GM23248 (cell line): ENCODE data around the gene MGAT5. TPM values are rescaled to one million over a fixed set of nuclear protein-coding genes. Genes with fewer than 3 reads are reported as not detected.

Experiments
- DNase-seq: peaks from one replicate; pipeline ENCODE4 v3.0.0-alpha.2; 2015
- H2AFZ ChIP-seq: fragments of 200-600 bp; sonication (generic); 2 replicates; pipeline ENCODE4 v1.6.1; 2016; ENCODE audit warnings: antibody characterized with exemption
- H3F3A ChIP-seq: fragments of 200-600 bp; sonication (generic); 2 replicates; pipeline ENCODE4 v1.6.1; 2016; ENCODE audit warnings: mild to moderate bottlenecking, antibody characterized with exemption, mixed run types; ENCODE audit not compliant: insufficient read depth
- H3K27ac ChIP-seq: fragments of 200-600 bp; sonication (generic); 2 replicates; pipeline ENCODE4 v1.5.1; 2016; ENCODE audit warnings: mild to moderate bottlenecking
- H3K27me3 ChIP-seq: fragments of 200-600 bp; sonication (generic); replicated peaks from 2 replicates; pipeline ENCODE4 v1.6.1; 2016; ENCODE audit warnings: mild to moderate bottlenecking; ENCODE audit not compliant: insufficient read depth
- H3K36me3 ChIP-seq: fragments of 200-600 bp; sonication (generic); 2 replicates; pipeline ENCODE4 v1.6.1; 2016; ENCODE audit warnings: low read depth, mild to moderate bottlenecking
- H3K4me1 ChIP-seq: fragments of 200-600 bp; sonication (generic); 2 replicates; pipeline ENCODE4 v1.6.1; 2016; ENCODE audit warnings: mild to moderate bottlenecking; ENCODE audit not compliant: insufficient read depth
- H3K4me2 ChIP-seq: fragments of 200-600 bp; sonication (generic); one replicate; pipeline ENCODE4 v1.6.1; 2016; ENCODE audit warnings: mild to moderate bottlenecking; ENCODE audit not compliant: unreplicated experiment
- H3K4me3 ChIP-seq: fragments of 200-600 bp; sonication (generic); 2 replicates; pipeline ENCODE4 v1.5.1; 2016; ENCODE audit warnings: mild to moderate bottlenecking
- H3K79me2 ChIP-seq: fragments of 200-600 bp; sonication (generic); 2 replicates; pipeline ENCODE4 v1.6.1; 2016; ENCODE audit warnings: mild to moderate bottlenecking; ENCODE audit not compliant: insufficient read depth
- H3K9ac ChIP-seq: fragments of 200-600 bp; sonication (generic); 2 replicates; pipeline ENCODE4 v1.6.1; 2016; ENCODE audit warnings: mild to moderate bottlenecking
- H3K9me2 ChIP-seq: fragments of 200-600 bp; sonication (generic); 2 replicates; pipeline ENCODE4 v1.6.1; 2016; ENCODE audit warnings: mixed run types, mild to moderate bottlenecking, moderate library complexity; ENCODE audit not compliant: insufficient read depth
- H3K9me3 ChIP-seq: fragments of 200-600 bp; sonication (generic); one replicate; pipeline ENCODE4 v1.6.1; 2017; ENCODE audit warnings: low read depth
- H4K20me1 ChIP-seq: fragments of 200-600 bp; sonication (generic); 2 replicates; pipeline ENCODE4 v1.6.0; 2016; ENCODE audit not compliant: insufficient read depth
- EZH2 ChIP-seq: fragments of 200-600 bp; sonication (generic); IDR thresholded peaks from 2 replicates; pipeline ENCODE4 v1.6.1; 2018; ENCODE audit warnings: antibody characterized with exemption, mild to moderate bottlenecking; ENCODE audit not compliant: insufficient read depth, poor library complexity, severe bottlenecking
- EZH2phosphoT487 ChIP-seq: fragments of 200-600 bp; sonication (generic); IDR thresholded peaks from 2 replicates; pipeline ENCODE4 v1.6.1; 2018; ENCODE audit warnings: antibody characterized with exemption, moderate library complexity, mild to moderate bottlenecking, low read depth; ENCODE audit not compliant: insufficient read depth
- WGBS, 2 experiments: methylation state at CpG; one replicate each; pipeline ENCODE4 v1.1.6; 2015 to 2017; ENCODE audit warnings: low lambda C conversion rate in 2 of 2, low coverage in 1 of 2; ENCODE audit errors: missing lambda C conversion rate in 2 of 2; 5-methylcytosine and 5-hydroxymethylcytosine counted together
- in situ Hi-C: fragments of 300-500 bp; cut with MboI; formaldehyde crosslinking; loops from 2 replicates; pipeline ENCODE4 v1.15.0; 2020
- polyA plus RNA-seq: library from polyadenylated mRNA; unstranded; fragments of >200 nt; fragmentation: Nextera tagmentation; extraction: Ambion mirVana; gene quantifications from 2 replicates; pipeline ENCODE4 v1.2.1, GENCODE V29; 2016
- total RNA-seq: library from RNA; depleted of rRNA; stranded (reverse); fragments of >200 nt; shearing (Covaris generic); gene quantifications from 2 replicates; pipeline ENCODE4 v1.2.3, GENCODE V29; 2014

Gene MGAT5
- total and polyA plus RNA-seq, 2 experiments from 2014 or later = 1.8 to 15.9 TPM

DNA sequence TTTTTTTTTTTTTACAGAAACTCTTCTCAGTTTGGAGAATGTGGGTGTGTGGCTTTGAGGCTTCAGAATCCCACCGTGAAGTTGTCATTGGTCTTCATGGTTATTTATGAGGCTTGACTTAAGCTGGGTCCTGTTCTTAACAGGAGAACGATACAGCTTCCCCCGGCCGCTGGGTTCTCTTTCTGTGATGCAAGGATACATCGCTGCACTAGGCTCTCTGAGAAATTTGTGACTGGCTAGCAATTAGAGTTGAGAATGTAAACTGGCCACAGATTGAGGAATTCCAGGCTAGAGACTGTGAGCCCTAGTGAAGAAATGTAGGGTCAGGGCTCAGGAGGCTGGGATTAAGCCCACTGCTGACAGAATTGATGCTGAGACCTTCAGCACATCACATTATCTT lies 29.8 kb downstream of the MGAT5 start:
- no peak overlapping the region for H3K9ac ChIP-seq
- H3K79me2 ChIP-seq = no peaks in the 10 kb centered on the region
- H3K9me2 ChIP-seq = no peaks in the 10 kb centered on the region
- no peak overlapping the region for H3K27ac ChIP-seq
- in situ Hi-C loops = no loop called here
- H3K27me3 ChIP-seq = no peaks in the 10 kb centered on the region
- no peak for DNase-seq
- no peak overlapping the region for H3K4me2 ChIP-seq
- H2AFZ ChIP-seq = no peak overlapping the region
- no peaks in the 10 kb centered on the region for H3K9me3 ChIP-seq
- no peaks in the 10 kb centered on the region for H3K36me3 ChIP-seq
- H3F3A ChIP-seq = no peaks in the 10 kb centered on the region
- no peaks in the 10 kb centered on the region for H4K20me1 ChIP-seq
- WGBS, 2 experiments = 79 to 81% methylated on average over 5 of the region's 5 CpGs
- H3K4me1 ChIP-seq = no peaks in the 10 kb centered on the region
- H3K4me3 ChIP-seq = no peak overlapping the region
- TF ChIP-seq EZH2 (no peak), EZH2phosphoT487 (no peak)

DNA sequence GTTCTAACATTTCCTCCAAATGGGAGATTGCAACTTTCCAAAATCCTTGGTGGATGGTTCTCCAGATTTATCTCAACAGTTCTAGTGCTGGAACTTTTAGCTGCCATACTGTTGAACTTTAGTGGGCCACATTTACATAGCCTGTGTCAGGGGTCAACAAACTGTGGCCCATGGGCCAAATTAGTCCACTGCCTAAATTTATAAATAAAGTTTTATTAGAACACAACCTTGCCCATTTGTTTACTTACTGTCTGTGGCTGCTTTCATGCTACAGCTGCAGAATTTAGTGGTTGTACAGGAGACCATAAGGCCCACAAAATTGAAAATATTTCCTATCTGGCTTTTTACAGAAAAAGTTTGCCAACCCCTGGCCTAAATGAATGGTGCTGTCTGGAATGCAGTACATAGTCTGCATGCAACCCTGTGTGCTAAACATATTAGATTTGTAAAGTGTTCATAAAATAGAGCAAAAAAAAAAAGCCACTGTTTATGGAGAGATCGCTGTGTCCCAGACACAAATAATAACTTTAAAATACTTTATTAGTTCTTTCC lies 30.3 kb downstream of the MGAT5 start:
- no peaks in the 10 kb centered on the region for H3K36me3 ChIP-seq
- no peak overlapping the region for H3K9ac ChIP-seq
- H3K27ac ChIP-seq = no peak overlapping the region
- H3K4me1 ChIP-seq = no peaks in the 10 kb centered on the region
- H3K27me3 ChIP-seq = no peaks in the 10 kb centered on the region
- no peak overlapping the region for H2AFZ ChIP-seq
- TF ChIP-seq EZH2 (no peak), EZH2phosphoT487 (no peak)
- no peaks in the 10 kb centered on the region for H3K9me2 ChIP-seq
- no peaks in the 10 kb centered on the region for H3F3A ChIP-seq
- no peaks in the 10 kb centered on the region for H3K79me2 ChIP-seq
- H3K4me2 ChIP-seq = no peak overlapping the region
- 60 to 63% methylated on average over 1 of the region's 1 CpG for WGBS, 2 experiments
- H3K9me3 ChIP-seq = no peaks in the 10 kb centered on the region
- no peaks in the 10 kb centered on the region for H4K20me1 ChIP-seq
- no peak overlapping the region for H3K4me3 ChIP-seq
- in situ Hi-C loops = no loop called here
- peak; percentile 36 for DNase-seq

DNA sequence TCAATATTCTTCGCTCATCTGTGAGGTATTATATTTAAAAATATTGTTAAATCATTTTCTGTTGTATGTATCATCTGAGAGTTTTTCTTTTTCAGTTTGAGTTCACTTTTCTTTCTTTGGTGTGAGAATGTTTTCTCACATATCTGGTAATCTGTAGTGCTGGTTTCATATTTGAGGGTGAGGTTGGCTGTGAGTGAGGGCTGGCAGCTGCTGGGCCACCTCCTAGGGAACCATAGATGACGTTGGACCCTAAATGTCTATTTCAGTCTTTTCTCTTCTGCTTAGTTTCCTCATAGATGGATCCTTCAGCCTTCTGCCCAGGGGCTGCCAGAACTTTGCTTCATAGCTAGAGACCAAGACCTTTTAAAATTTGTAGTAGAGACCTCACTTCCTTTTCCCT lies 33.5 kb downstream of the MGAT5 start:
- no peaks in the 10 kb centered on the region for H3K9me2 ChIP-seq
- H3F3A ChIP-seq = no peaks in the 10 kb centered on the region
- no peaks in the 10 kb centered on the region for H3K9me3 ChIP-seq
- no peak overlapping the region for H3K4me2 ChIP-seq
- in situ Hi-C loops = no loop called here
- DNase-seq = no peak
- no peak overlapping the region for H3K9ac ChIP-seq
- H3K27ac ChIP-seq = no peak overlapping the region
- no peak for TF ChIP-seq EZH2
- TF ChIP-seq EZH2phosphoT487 = no peak
- H3K4me1 ChIP-seq = 0 out of 2 replicates have a peak, but pooled peaks cover 6% of the 10 kb centered on the region
- H2AFZ ChIP-seq = no peak overlapping the region
- WGBS, 2 experiments = 95 to 97% methylated on average over 2 of the region's 2 CpGs
- H3K79me2 ChIP-seq = no peaks in the 10 kb centered on the region
- H3K27me3 ChIP-seq = no peaks in the 10 kb centered on the region
- H3K36me3 ChIP-seq = no peaks in the 10 kb centered on the region
- H3K4me3 ChIP-seq = no peak overlapping the region
- no peaks in the 10 kb centered on the region for H4K20me1 ChIP-seq

DNA sequence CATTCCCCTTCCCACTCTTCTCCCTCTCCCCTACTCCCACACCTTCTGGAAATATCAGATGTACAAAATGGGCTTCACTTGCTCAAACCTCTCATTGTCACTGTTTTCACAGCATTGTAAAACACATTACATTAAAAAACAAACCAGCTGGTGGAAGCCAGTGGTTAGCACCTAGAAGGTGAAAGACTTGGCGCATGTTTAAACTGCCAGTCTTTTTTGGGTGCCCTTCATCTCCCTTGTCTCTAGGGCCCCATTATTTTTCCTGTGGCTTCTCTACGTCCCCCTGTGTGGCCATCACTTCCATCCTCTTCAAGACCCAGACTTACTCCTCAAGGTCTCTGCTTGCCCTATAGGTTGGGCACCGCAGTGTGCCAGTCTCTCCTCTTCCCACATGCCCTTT lies 34.9 kb downstream of the MGAT5 start:
- TF ChIP-seq EZH2 (no peak), EZH2phosphoT487 (no peak)
- no peak overlapping the region for H3K27ac ChIP-seq

More for the DNA sequence above, 34.9 kb downstream of the MGAT5 start:
- Histone ChIP-seq H3K27me3 (no peaks in the 10 kb centered on the region), H4K20me1 (no peaks in the 10 kb centered on the region), H3K9me3 (no peaks in the 10 kb centered on the region), H3K4me1 (0 out of 2 replicates have a peak, but pooled peaks cover 6% of the 10 kb centered on the region), H3K9ac (no peak overlapping the region), H3K4me2 (no peak overlapping the region), H2AFZ (no peak overlapping the region), H3F3A (no peaks in the 10 kb centered on the region), H3K4me3 (no peak overlapping the region), H3K36me3 (no peaks in the 10 kb centered on the region), H3K79me2 (no peaks in the 10 kb centered on the region), H3K9me2 (no peaks in the 10 kb centered on the region)
- DNase-seq = no peak
- in situ Hi-C loops = no loop called here
- 93 to 98% methylated on average over 3 of the region's 3 CpGs for WGBS, 2 experiments
